ENCODE results near the gene MOGAT1.

The MOGAT1 gene

GRCh38 chr2:222663479-222663878 lies 8.0 kb upstream of the MOGAT1 start:
- H3K4me2 ChIP-seq, result no peak overlapping the region
- H3K36me3 ChIP-seq (ENCODE audit: insufficient read depth), result no peaks in the 10 kb centered on the region
- H3K9ac ChIP-seq, result no peak overlapping the region
- no peaks in the 10 kb centered on the region for H3K4me1 ChIP-seq (ENCODE audit: low read depth, poor library complexity, severe bottlenecking)
- no peaks in the 10 kb centered on the region for H3K79me2 ChIP-seq (ENCODE audit: insufficient read depth, low read depth)
- H3K27me3 ChIP-seq (ENCODE audit: insufficient read depth, low read depth), result no peaks in the 10 kb centered on the region
- no peak overlapping the region for H3K27ac ChIP-seq
- no peaks in the 10 kb centered on the region for H4K20me1 ChIP-seq (ENCODE audit: insufficient read depth)
- no peak for TF ChIP-seq CTCF (conservative IDR thresholded peaks at IDR 0.05; ENCODE audit: low read depth, low read length)
- H2AFZ ChIP-seq (ENCODE audit: low read depth), result no peak overlapping the region
- H3K4me3 ChIP-seq (IDR thresholded peaks at IDR 0.05; ENCODE audit: insufficient read depth, low read depth, low read length), result no peak overlapping the region

- no peak for TF ChIP-seq CTCF (conservative IDR thresholded peaks at IDR 0.05; ENCODE audit: low read depth, low read length)
- H3K36me3 ChIP-seq (ENCODE audit: insufficient read depth), result no peaks in the 10 kb centered on the region
- no peak overlapping the region for H3K4me2 ChIP-seq
- H3K79me2 ChIP-seq (ENCODE audit: insufficient read depth, low read depth), result no peaks in the 10 kb centered on the region
- no peaks in the 10 kb centered on the region for H4K20me1 ChIP-seq (ENCODE audit: insufficient read depth)
- H3K9ac ChIP-seq, result no peak overlapping the region
- no peak overlapping the region for H3K4me3 ChIP-seq (IDR thresholded peaks at IDR 0.05; ENCODE audit: insufficient read depth, low read depth, low read length)
- no peaks in the 10 kb centered on the region for H3K27me3 ChIP-seq (ENCODE audit: insufficient read depth, low read depth)
- no peaks in the 10 kb centered on the region for H3K4me1 ChIP-seq (ENCODE audit: low read depth, poor library complexity, severe bottlenecking)
- no peak overlapping the region for H3K27ac ChIP-seq
- H2AFZ ChIP-seq (ENCODE audit: low read depth), result no peak overlapping the region
These were observed 2.8 kb upstream of the MOGAT1 start for GRCh38 chr2:222668494-222669154.

GRCh38 chr2:222669353-222669752 lies 2.1 kb upstream of the MOGAT1 start:
- no peak overlapping the region for H3K4me2 ChIP-seq
- H4K20me1 ChIP-seq (ENCODE audit: insufficient read depth), result no peaks in the 10 kb centered on the region
- H2AFZ ChIP-seq (ENCODE audit: low read depth), result no peak overlapping the region
- H3K4me1 ChIP-seq (ENCODE audit: low read depth, poor library complexity, severe bottlenecking), result no peaks in the 10 kb centered on the region
- H3K36me3 ChIP-seq (ENCODE audit: insufficient read depth), result no peaks in the 10 kb centered on the region
- H3K27ac ChIP-seq, result no peak overlapping the region
- H3K79me2 ChIP-seq (ENCODE audit: insufficient read depth, low read depth), result no peaks in the 10 kb centered on the region
- no peak overlapping the region for H3K9ac ChIP-seq
- no peak overlapping the region for H3K4me3 ChIP-seq (IDR thresholded peaks at IDR 0.05; ENCODE audit: insufficient read depth, low read depth, low read length)
- H3K27me3 ChIP-seq (ENCODE audit: insufficient read depth, low read depth), result no peaks in the 10 kb centered on the region
- no peak for TF ChIP-seq CTCF (conservative IDR thresholded peaks at IDR 0.05; ENCODE audit: low read depth, low read length)

- Histone ChIP-seq H3K4me2 (no peak overlapping the region), H3K9ac (no peak overlapping the region), H3K27me3 (ENCODE audit: insufficient read depth, low read depth) (no peaks in the 10 kb centered on the region), H3K4me3 (IDR thresholded peaks at IDR 0.05; ENCODE audit: insufficient read depth, low read depth, low read length) (no peak overlapping the region), H3K79me2 (ENCODE audit: insufficient read depth, low read depth) (no peaks in the 10 kb centered on the region), H3K27ac (no peak overlapping the region), H4K20me1 (ENCODE audit: insufficient read depth) (no peaks in the 10 kb centered on the region), H2AFZ (ENCODE audit: low read depth) (no peak overlapping the region), H3K4me1 (ENCODE audit: low read depth, poor library complexity, severe bottlenecking) (no peaks in the 10 kb centered on the region), H3K36me3 (ENCODE audit: insufficient read depth) (no peaks in the 10 kb centered on the region)
- TF ChIP-seq CTCF (conservative IDR thresholded peaks at IDR 0.05; ENCODE audit: low read depth, low read length), result no peak
These were observed 1.0 kb upstream of the MOGAT1 start for GRCh38 chr2:222670191-222671038.
